ENCODE data around the gene PPP1R13L.

The PPP1R13L gene

DNA sequence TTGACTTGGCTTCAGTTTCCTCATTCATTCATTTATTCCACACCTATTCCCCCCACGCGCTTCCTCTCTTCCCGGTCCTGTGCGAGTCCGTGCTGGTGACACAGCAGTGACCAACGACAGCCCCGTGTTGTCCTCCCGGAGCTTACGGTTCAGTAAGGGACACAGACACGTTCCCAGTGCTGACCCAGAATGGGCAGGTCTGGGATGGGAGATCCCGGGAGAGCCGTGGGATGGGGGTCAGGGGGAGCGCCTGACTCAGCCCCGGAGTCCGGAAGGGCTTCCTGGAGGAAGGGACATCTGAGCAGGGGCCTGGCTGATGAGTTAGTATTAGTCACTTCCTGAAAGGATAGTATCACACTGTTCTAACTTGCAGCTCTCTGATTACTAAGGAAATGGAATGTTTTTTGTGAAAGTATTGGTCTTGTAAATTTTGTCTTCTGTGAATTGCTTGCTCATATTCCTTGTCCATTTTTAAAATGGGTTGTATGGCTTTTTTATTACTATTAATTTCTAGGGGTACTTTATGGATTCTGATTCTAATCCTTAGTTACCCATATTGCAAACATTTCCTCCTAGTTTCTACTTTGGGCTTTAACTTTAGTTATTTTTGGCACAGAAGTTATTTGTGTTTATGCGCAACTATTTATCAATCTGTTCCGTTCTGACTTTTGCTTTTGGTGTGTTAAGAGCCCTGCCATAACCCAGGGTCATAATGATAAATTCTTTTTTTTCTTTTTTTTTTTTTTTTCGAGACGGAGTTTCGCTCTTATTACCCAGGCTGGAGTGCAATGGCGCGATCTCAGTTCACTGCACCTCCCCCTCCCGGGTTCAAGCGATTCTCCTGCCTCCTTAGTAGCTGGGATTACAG is 19.6 kb upstream of the PPP1R13L start:
- CTCF ChIA-PET, result interaction anchor here (1.3 to 1.8 kb wide), 4 partner anchors 15 to 61 kb away, joined by 3 to 8 read pairs (median 5); no protein-coding TSS in a partner anchor
- POLR2A ChIA-PET, result interaction anchor here (0.7 to 2.8 kb wide), 8 partner anchors 10 to 61 kb away, joined by 3 to 14 read pairs (median 4); partner anchors contain the start of genes FOSB and PPP1R13L
- DNase-seq (ENCODE audit: extremely low spot score), result peak; percentile 28
- peak; percentile 57; the same call in 1 of the 2 replicates for TF ChIP-seq L3MBTL2 (conservative IDR thresholded peaks at IDR 0.05)
- TF ChIP-seq TARDBP (IDR thresholded peaks at IDR 0.05), result 0 out of 2 replicates have a peak, but pooled peaks have one; percentile 18
- no peak for TF ChIP-seq BHLHE40 (IDR thresholded peaks at IDR 0.05; ENCODE audit: borderline replicate concordance)
- no peak for TF ChIP-seq CTBP1 (IDR thresholded peaks at IDR 0.05; ENCODE audit: borderline replicate concordance)
- TF ChIP-seq FOXK2 (IDR thresholded peaks at IDR 0.05), result no peak
- TF ChIP-seq FOXM1 (IDR thresholded peaks at IDR 0.05; ENCODE audit: borderline replicate concordance), result no peak
- no peak for TF ChIP-seq NFRKB (IDR thresholded peaks at IDR 0.05)
- peak; percentile 86 for TF ChIP-seq ZNF384 (IDR thresholded peaks at IDR 0.05)

DNA sequence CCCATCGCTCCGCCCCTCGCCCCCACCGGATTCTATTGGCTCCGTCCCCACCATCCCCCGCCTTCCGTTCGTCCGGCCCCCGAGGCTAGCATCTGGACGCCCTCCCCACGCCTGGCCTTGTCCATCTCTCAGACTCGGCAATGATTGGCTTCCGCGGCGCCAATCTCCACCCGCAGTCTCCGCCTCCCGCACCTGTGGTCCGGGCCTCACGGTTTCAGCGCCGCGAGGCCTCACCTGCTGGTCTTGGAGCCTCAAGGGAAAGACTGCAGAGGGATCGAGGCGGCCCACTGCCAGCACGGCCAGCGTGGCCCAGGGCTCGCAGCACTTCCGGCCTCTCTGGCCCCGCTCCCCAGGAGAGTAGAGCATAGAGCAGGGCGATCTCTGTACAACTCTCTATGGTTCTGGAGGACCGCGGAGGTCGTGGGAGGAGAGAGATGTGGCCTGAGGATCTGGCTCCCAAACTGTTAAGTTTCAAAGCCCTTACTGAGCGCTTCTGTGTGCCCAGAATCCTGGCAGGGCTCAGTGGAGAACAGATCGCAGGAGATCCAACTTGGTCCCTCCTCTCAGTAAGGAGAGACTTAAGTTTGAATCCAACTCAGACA is 18.8 kb upstream of the PPP1R13L start, which contains the start of gene ERCC1:
Gene ERCC1 (minus strand): TSS at position 329 of the 602 bp plus-strand sequence. CDS start 543 bp downstream, outside the sequence.
- peak; percentile 95 for DNase-seq (ENCODE audit: extremely low spot score)
- no peak for TF ChIP-seq HDGF (IDR thresholded peaks at IDR 0.05; ENCODE audit: borderline replicate concordance)
- peak; percentile 78 for TF ChIP-seq L3MBTL2 (conservative IDR thresholded peaks at IDR 0.05)
- no peak for TF ChIP-seq SP1 (IDR thresholded peaks at IDR 0.05)
- TF ChIP-seq ARNT (IDR thresholded peaks at IDR 0.05), result no peak
- no peak for TF ChIP-seq LEF1 (IDR thresholded peaks at IDR 0.05; ENCODE audit: borderline replicate concordance)
- TF ChIP-seq, protein P1, sequence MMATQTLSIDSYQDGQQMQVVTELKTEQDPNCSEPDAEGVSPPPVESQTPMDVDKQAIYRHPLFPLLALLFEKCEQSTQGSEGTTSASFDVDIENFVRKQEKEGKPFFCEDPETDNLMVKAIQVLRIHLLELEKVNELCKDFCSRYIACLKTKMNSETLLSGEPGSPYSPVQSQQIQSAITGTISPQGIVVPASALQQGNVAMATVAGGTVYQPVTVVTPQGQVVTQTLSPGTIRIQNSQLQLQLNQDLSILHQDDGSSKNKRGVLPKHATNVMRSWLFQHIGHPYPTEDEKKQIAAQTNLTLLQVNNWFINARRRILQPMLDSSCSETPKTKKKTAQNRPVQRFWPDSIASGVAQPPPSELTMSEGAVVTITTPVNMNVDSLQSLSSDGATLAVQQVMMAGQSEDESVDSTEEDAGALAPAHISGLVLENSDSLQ (IDR thresholded peaks at IDR 0.05), result peak; percentile 97
- peak; percentile 86 for TF ChIP-seq ELF4 (IDR thresholded peaks at IDR 0.05)
- ChIA-PET POLR2A (interaction anchor here (0.7 to 2.8 kb wide), 6 partner anchors 9 to 22 kb away, joined by 3 to 14 read pairs (median 6); partner anchors contain the start of gene PPP1R13L), CTCF (interaction anchor here (1.7 to 1.8 kb wide), 3 partner anchors 16 to 62 kb away, joined by 5 to 8 read pairs (median 5); no protein-coding TSS in a partner anchor)

DNA sequence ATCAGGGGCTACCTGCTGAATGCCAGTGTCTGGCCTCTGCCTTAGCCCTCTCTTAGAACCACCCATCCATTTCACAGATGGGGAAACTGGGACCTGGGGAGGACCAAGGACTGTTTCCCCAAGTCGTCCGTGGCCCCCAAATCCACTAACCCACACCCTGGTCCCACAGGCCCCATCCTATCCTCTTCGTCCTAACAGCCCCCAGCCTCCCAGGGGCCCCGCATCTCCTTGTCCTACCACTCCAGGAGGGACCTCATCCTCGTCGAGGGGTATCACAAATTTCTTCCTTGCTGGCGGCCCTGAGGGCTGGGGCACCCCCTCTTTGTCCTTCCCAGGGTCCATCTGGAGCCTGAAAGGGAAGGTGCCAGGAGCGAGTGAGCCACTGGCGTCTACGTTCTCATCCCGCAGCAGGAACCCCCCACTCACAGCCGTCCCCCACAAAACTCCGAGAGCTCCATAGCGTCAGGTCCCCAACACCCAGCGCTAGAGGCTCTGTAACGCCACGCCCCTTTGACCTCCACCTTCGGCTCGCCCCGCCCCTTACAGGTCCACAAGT is 18.2 kb upstream of the PPP1R13L start:
- DNase-seq (ENCODE audit: extremely low spot score), result no peak
- ChIA-PET CTCF (interaction anchor here (1.7 kb wide), 1 partner anchor 16 kb away, joined by 5 read pairs; no protein-coding TSS in a partner anchor), POLR2A (interaction anchor here (2.1 to 2.8 kb wide), 2 partner anchors 17 to 19 kb away, joined by 9 to 14 read pairs; partner anchors contain the start of gene PPP1R13L)
- TF ChIP-seq TARDBP (IDR thresholded peaks at IDR 0.05), result no peak
- TF ChIP-seq LEF1 (IDR thresholded peaks at IDR 0.05; ENCODE audit: borderline replicate concordance), result no peak
- no peak for TF ChIP-seq L3MBTL2 (conservative IDR thresholded peaks at IDR 0.05)
- no peak for TF ChIP-seq BHLHE40 (IDR thresholded peaks at IDR 0.05; ENCODE audit: borderline replicate concordance)
- TF ChIP-seq SUZ12 (IDR thresholded peaks at IDR 0.05), result no peak
- TF ChIP-seq FOXM1 (IDR thresholded peaks at IDR 0.05; ENCODE audit: borderline replicate concordance), result no peak
- TF ChIP-seq FOXK2 (IDR thresholded peaks at IDR 0.05), result no peak
- TF ChIP-seq SP1 (IDR thresholded peaks at IDR 0.05), result no peak
- TF ChIP-seq HDGF (IDR thresholded peaks at IDR 0.05; ENCODE audit: borderline replicate concordance), result no peak
- TF ChIP-seq, protein P1 (IDR thresholded peaks at IDR 0.05), result no peak
- no peak for TF ChIP-seq FOXA1 (IDR thresholded peaks at IDR 0.05)
- TF ChIP-seq NFRKB (IDR thresholded peaks at IDR 0.05), result no peak
- no peak for TF ChIP-seq CTBP1 (IDR thresholded peaks at IDR 0.05; ENCODE audit: borderline replicate concordance)
- no peak for TF ChIP-seq ELF4 (IDR thresholded peaks at IDR 0.05)
- no peak for TF ChIP-seq ZNF384 (IDR thresholded peaks at IDR 0.05)
- no peak for TF ChIP-seq ARNT (IDR thresholded peaks at IDR 0.05)

DNA sequence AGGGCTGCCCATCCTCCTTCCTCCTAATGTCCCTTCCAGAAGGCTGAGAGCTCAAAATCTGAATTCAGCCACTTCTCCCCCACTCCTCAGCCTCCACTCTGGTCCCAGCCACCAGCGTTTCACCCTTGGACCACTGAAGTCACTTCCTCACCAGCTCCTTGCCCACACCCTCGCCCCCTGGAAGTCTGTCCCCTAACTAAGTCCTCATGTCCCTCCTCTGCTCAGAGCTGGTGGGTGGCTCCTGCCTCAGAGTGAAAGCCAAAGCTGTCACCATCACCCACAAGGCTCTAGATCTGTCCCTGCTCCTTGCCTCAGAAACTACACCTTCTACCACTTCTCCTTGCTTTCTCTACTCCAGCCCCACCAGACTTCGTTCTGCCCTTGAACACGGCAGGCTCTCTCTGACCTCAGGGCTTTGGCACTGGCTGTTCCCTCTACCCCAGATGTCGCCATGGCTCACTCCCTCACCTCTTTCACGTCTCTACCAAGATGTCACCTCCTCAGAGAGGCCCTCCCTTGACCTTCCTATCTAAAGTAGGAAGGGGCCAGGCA is 17.2 kb upstream of the PPP1R13L start:
- no peak for TF ChIP-seq CTBP1 (IDR thresholded peaks at IDR 0.05; ENCODE audit: borderline replicate concordance)
- TF ChIP-seq HDGF (IDR thresholded peaks at IDR 0.05; ENCODE audit: borderline replicate concordance), result no peak
- no peak for TF ChIP-seq FOXA1 (IDR thresholded peaks at IDR 0.05)
- no peak for TF ChIP-seq ELF4 (IDR thresholded peaks at IDR 0.05)
- TF ChIP-seq L3MBTL2 (conservative IDR thresholded peaks at IDR 0.05), result no peak
- TF ChIP-seq BHLHE40 (IDR thresholded peaks at IDR 0.05; ENCODE audit: borderline replicate concordance), result no peak
- TF ChIP-seq ARNT (IDR thresholded peaks at IDR 0.05), result no peak
- no peak for TF ChIP-seq LEF1 (IDR thresholded peaks at IDR 0.05; ENCODE audit: borderline replicate concordance)
- no peak for TF ChIP-seq ZNF384 (IDR thresholded peaks at IDR 0.05)
- no peak for TF ChIP-seq TARDBP (IDR thresholded peaks at IDR 0.05)
- ChIA-PET CTCF (no interaction called here), POLR2A (interaction anchor here (1.5 kb wide), 1 partner anchor 16 kb away, joined by 7 read pairs; no protein-coding TSS in a partner anchor)
- DNase-seq (ENCODE audit: extremely low spot score), result no peak

DNA sequence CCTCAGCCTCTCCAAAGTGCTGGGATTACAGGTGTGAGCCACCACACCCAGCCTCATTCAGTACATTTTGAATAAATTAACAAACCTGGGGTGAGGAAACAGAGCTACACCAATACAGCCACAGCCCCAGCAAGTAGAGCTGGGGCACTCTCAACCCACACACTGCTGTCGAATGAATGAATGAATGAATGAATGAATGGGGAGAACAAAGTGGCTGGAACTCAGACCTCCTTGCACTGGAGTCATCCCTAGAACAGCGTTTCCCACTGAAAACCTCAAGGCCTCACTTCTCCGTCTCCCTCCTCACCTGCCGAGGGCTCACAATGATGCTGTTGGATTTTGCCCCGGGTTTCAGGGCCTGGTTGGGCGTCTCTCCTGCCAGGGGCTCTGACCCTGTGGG is 16.0 kb upstream of the PPP1R13L start:
- TF ChIP-seq L3MBTL2 (conservative IDR thresholded peaks at IDR 0.05) (no peak), ARNT (IDR thresholded peaks at IDR 0.05) (no peak), BHLHE40 (IDR thresholded peaks at IDR 0.05; ENCODE audit: borderline replicate concordance) (no peak), SUZ12 (IDR thresholded peaks at IDR 0.05) (no peak), FOXK2 (IDR thresholded peaks at IDR 0.05) (no peak), FOXA1 (IDR thresholded peaks at IDR 0.05) (no peak), HDGF (IDR thresholded peaks at IDR 0.05; ENCODE audit: borderline replicate concordance) (no peak)
- no peak for DNase-seq (ENCODE audit: extremely low spot score)
- CTCF ChIA-PET, result no interaction called here
- POLR2A ChIA-PET, result interaction anchor here (1.5 kb wide), 1 partner anchor 15 kb away, joined by 7 read pairs; no protein-coding TSS in a partner anchor
